Measurements from ENCODE around the gene AACS. TPM values are rescaled to one million over a fixed set of nuclear protein-coding genes. Genes with fewer than 3 reads are reported as not detected.
"Not testable (repeated sequence)": the region's sequence is repeated elsewhere in the genome, so short reads cannot be mapped to it uniquely, and the experiment has no call there.

Gene AACS
- total RNA-seq, 1 experiment from 2014 or later: 20.1 TPM

DNA sequence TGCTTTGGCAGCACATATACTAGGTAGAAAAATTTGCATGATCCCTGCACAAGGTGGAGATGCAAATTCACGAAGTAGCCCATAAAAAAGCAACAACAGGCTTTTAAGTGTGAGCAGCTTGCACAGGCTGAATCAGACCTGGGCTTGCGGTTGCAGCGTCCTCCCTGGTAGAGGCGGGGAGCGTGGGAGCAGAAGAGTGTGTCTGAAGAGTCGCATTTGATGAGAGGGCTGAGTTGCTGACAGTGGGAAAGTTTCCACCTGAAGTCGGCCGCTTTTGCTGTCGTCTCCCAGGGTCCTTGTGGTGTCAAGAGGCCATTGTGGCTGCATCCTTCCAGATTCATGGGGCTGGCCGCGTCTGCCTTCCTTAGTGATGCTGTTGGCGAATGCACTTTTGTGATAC is 6.2 kb downstream of the AACS start:
- H3K27ac ChIP-seq (ENCODE audit: low read depth, low read length, poor library complexity, severe bottlenecking): no peak overlapping the region
- no peak for DNase-seq (ENCODE audit: low spot score)
- ChIA-PET CTCF (no interaction called here), POLR2A (ENCODE audit: low non-redundant PET) (no interaction called here)
- intact Hi-C loops (cut with micrococcal nuclease; ENCODE audit: unreplicated experiment): no loop called here
- TF ChIP-seq EZH2 (IDR thresholded peaks at IDR 0.05; ENCODE audit: borderline replicate concordance, low read depth, low read length, poor library complexity, severe bottlenecking): no peak
- TF ChIP-seq, protein P1, sequence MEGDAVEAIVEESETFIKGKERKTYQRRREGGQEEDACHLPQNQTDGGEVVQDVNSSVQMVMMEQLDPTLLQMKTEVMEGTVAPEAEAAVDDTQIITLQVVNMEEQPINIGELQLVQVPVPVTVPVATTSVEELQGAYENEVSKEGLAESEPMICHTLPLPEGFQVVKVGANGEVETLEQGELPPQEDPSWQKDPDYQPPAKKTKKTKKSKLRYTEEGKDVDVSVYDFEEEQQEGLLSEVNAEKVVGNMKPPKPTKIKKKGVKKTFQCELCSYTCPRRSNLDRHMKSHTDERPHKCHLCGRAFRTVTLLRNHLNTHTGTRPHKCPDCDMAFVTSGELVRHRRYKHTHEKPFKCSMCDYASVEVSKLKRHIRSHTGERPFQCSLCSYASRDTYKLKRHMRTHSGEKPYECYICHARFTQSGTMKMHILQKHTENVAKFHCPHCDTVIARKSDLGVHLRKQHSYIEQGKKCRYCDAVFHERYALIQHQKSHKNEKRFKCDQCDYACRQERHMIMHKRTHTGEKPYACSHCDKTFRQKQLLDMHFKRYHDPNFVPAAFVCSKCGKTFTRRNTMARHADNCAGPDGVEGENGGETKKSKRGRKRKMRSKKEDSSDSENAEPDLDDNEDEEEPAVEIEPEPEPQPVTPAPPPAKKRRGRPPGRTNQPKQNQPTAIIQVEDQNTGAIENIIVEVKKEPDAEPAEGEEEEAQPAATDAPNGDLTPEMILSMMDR (conservative IDR thresholded peaks at IDR 0.05; ENCODE audit: low read depth, low read length): no peak
- peaks cover 3% of the 10 kb centered on the region for H3K36me3 ChIP-seq (ENCODE audit: insufficient read depth, low read length, poor library complexity, severe bottlenecking)
- H3K4me1 ChIP-seq (ENCODE audit: insufficient read depth, low read length, poor library complexity, severe bottlenecking): no peaks in the 10 kb centered on the region
- H3K4me3 ChIP-seq (ENCODE audit: low read depth, low read length, poor library complexity, severe bottlenecking): no peak overlapping the region
- no peaks in the 10 kb centered on the region for H3K9me3 ChIP-seq (ENCODE audit: low read depth, low read length, poor library complexity, severe bottlenecking)
- no peaks in the 10 kb centered on the region for H3K27me3 ChIP-seq (replicated peaks; ENCODE audit: insufficient read depth, low read depth, low read length, poor library complexity)
- no TSS peak for BruUV-seq (replicated peaks)

DNA sequence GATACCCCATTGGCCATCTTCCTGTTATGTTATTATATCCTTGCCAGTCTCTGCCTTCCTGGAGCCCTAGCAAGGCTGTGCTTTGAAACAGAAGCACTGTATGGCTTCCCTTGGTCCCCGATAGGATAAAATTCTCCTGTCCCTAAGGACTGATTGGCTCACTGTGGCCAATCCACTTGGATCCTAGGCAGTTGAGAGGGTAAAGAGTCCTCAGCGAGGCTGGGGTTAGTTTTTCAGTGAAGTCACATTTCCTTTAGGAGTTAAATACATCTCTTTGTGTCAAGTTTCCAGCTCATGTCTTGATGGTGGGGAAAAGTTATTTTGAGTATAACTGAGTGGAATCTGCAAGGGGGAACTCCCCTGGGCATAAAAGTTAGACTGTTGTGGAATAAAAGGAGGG is 7.3 kb downstream of the AACS start:
- no peak for TF ChIP-seq EZH2 (IDR thresholded peaks at IDR 0.05; ENCODE audit: borderline replicate concordance, low read depth, low read length, poor library complexity, severe bottlenecking)
- TF ChIP-seq, protein P1 (conservative IDR thresholded peaks at IDR 0.05; ENCODE audit: low read depth, low read length): no peak
- Histone ChIP-seq H3K4me1 (ENCODE audit: insufficient read depth, low read length, poor library complexity, severe bottlenecking) (no peaks in the 10 kb centered on the region), H3K36me3 (ENCODE audit: insufficient read depth, low read length, poor library complexity, severe bottlenecking) (peaks cover 6% of the 10 kb centered on the region), H3K4me3 (ENCODE audit: low read depth, low read length, poor library complexity, severe bottlenecking) (no peak overlapping the region), H3K27me3 (replicated peaks; ENCODE audit: insufficient read depth, low read depth, low read length, poor library complexity) (no peaks in the 10 kb centered on the region), H3K27ac (ENCODE audit: low read depth, low read length, poor library complexity, severe bottlenecking) (no peak overlapping the region), H3K9me3 (ENCODE audit: low read depth, low read length, poor library complexity, severe bottlenecking) (no peaks in the 10 kb centered on the region)
- ChIA-PET POLR2A (ENCODE audit: low non-redundant PET) (interaction anchor here (0.6 kb wide), 1 partner anchor 119 kb away, joined by 7 read pairs; no protein-coding TSS in a partner anchor), CTCF (no interaction called here)
- no TSS peak for BruUV-seq (replicated peaks)
- intact Hi-C loops (cut with micrococcal nuclease; ENCODE audit: unreplicated experiment): no loop called here
- DNase-seq (ENCODE audit: low spot score): no peak

DNA sequence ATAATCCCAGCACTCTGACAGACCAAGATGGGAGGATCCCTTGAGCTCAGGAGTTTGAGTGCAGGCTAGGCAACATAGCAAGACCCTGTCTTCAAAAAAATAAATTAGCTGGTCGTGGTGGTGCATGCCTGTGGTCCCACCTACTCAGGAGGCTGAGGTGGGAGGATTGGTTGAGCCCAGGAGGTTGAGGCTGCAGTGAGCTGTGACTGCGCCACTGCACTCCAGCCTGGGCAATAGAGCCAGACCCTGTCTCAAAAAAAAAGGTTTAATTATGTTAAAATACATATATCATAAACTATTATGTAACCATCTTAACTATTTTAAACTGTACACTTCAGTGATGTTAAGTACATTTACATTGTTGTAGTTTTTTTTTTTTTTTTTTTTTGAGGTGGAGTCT is 9.1 kb downstream of the AACS start:
- H3K4me1 ChIP-seq (ENCODE audit: insufficient read depth, low read length, poor library complexity, severe bottlenecking); POLR2A ChIA-PET (ENCODE audit: low non-redundant PET); H3K36me3 ChIP-seq (ENCODE audit: insufficient read depth, low read length, poor library complexity, severe bottlenecking); H3K27ac ChIP-seq (ENCODE audit: low read depth, low read length, poor library complexity, severe bottlenecking); intact Hi-C loops (cut with micrococcal nuclease; ENCODE audit: unreplicated experiment); CTCF ChIA-PET; H3K9me3 ChIP-seq (ENCODE audit: low read depth, low read length, poor library complexity, severe bottlenecking); DNase-seq (ENCODE audit: low spot score); H3K27me3 ChIP-seq (replicated peaks; ENCODE audit: insufficient read depth, low read depth, low read length, poor library complexity); H3K4me3 ChIP-seq (ENCODE audit: low read depth, low read length, poor library complexity, severe bottlenecking); BruUV-seq (replicated peaks): not testable (repeated sequence)

DNA sequence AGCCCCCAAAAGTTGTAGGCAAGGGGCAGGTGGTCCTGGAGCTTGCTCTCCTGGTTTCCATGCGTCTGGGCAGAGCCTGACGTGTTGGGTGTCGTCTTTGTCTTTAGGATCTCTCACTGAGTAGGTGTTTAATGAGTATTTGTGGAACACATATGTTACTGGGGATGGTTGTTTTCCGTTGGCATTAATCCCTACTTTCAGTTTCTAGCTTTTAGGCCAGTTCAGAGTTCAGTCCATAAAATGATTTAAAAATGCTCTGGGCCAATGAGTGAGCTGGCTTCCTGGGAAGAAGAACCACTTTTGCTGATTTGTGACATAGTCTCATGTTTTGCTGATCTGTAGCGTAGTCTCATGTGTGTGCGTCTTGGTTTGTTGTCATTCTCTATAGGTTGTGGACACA is 10.9 kb downstream of the AACS start:
- no peak for DNase-seq (ENCODE audit: low spot score)
- no peaks in the 10 kb centered on the region for H3K27me3 ChIP-seq (replicated peaks; ENCODE audit: insufficient read depth, low read depth, low read length, poor library complexity)
- no peak for TF ChIP-seq EZH2 (IDR thresholded peaks at IDR 0.05; ENCODE audit: borderline replicate concordance, low read depth, low read length, poor library complexity, severe bottlenecking)
- TF ChIP-seq, protein P1 (conservative IDR thresholded peaks at IDR 0.05; ENCODE audit: low read depth, low read length): no peak
- no TSS peak for BruUV-seq (replicated peaks)
- CTCF ChIA-PET: no interaction called here
- no peaks in the 10 kb centered on the region for H3K9me3 ChIP-seq (ENCODE audit: low read depth, low read length, poor library complexity, severe bottlenecking)
- H3K4me3 ChIP-seq (ENCODE audit: low read depth, low read length, poor library complexity, severe bottlenecking): no peak overlapping the region
- H3K36me3 ChIP-seq (ENCODE audit: insufficient read depth, low read length, poor library complexity, severe bottlenecking): peaks cover 6% of the 10 kb centered on the region
- intact Hi-C loops (cut with micrococcal nuclease; ENCODE audit: unreplicated experiment): no loop called here
- POLR2A ChIA-PET (ENCODE audit: low non-redundant PET): interaction anchor here (0.6 kb wide), 1 partner anchor 33 kb away, joined by 3 read pairs; no protein-coding TSS in a partner anchor
- peaks cover 11% of the 10 kb centered on the region for H3K4me1 ChIP-seq (ENCODE audit: insufficient read depth, low read length, poor library complexity, severe bottlenecking)
- H3K27ac ChIP-seq (ENCODE audit: low read depth, low read length, poor library complexity, severe bottlenecking): no peak overlapping the region
